WTC11 (cell line): Measurements from ENCODE around the gene SLC17A8. TPM values are rescaled to one million over a fixed set of nuclear protein-coding genes. Genes with fewer than 3 reads are reported as not detected.
"Not testable (repeated sequence)": the region's sequence is repeated elsewhere in the genome, so short reads cannot be mapped to it uniquely, and the experiment has no call there.

Experiments used
- ATAC-seq: fragments of 200-7000 bp; cut with Tn5 transposase; 2 replicates; pipeline ENCODE4 v1.10.0; 2021; ENCODE audit warnings: mild to moderate bottlenecking, moderate library complexity
- CTCF ChIA-PET: fragments of 300-600 bp; sonication (Branson Sonifier 250); formaldehyde crosslinking; loops from one replicate; lab custom pipeline; 2021; ENCODE audit warnings: antibody characterized with exemption; lab: Charles Lee
- POLR2A ChIA-PET: fragments of 350-600 bp; sonication (Branson Sonifier 250); formaldehyde crosslinking; loops from one replicate; lab custom pipeline; 2021; ENCODE audit warnings: antibody characterized with exemption; lab: Charles Lee
- DNase-seq: peaks from one replicate; pipeline ENCODE4 v3.0.0; 2021; ENCODE audit warnings: low spot score
- H3K27ac Mint-ChIP-seq: 2 replicates; pipeline ENCODE4 v1.8.0; 2021; ENCODE audit warnings: mixed read lengths
- H3K27me3 Mint-ChIP-seq: 2 replicates; pipeline ENCODE4 v1.8.0; 2021; ENCODE audit warnings: low read depth, mild to moderate bottlenecking, moderate library complexity, mixed read lengths
- H3K36me3 Mint-ChIP-seq: 2 replicates; pipeline ENCODE4 v1.8.0; 2021; ENCODE audit warnings: mixed read lengths
- H3K4me1 Mint-ChIP-seq: 2 replicates; pipeline ENCODE4 v1.8.0; 2022; ENCODE audit warnings: mixed read lengths
- H3K4me3 Mint-ChIP-seq: 2 replicates; pipeline ENCODE4 v1.8.0; 2021; ENCODE audit warnings: mild to moderate bottlenecking, moderate library complexity, mixed read lengths
- H3K9me3 Mint-ChIP-seq: 2 replicates; pipeline ENCODE4 v1.8.0; 2021; ENCODE audit warnings: mixed read lengths
- ATF6 ChIP-seq: sonication (generic); formaldehyde crosslinking; IDR thresholded peaks from 2 replicates; pipeline ENCODE4 v1.8.1; 2023; ENCODE audit warnings: mild to moderate bottlenecking, missing genetic modification reagents
- E2F4 ChIP-seq: sonication (generic); formaldehyde crosslinking; IDR thresholded peaks from 2 replicates; pipeline ENCODE4 v1.8.1; 2022; ENCODE audit warnings: low read depth, mild to moderate bottlenecking, moderate library complexity, missing genetic modification reagents, borderline replicate concordance
- ELF4 ChIP-seq: sonication (generic); formaldehyde crosslinking; IDR thresholded peaks from 2 replicates; pipeline ENCODE4 v1.8.1; 2022; ENCODE audit warnings: low read depth, mild to moderate bottlenecking, moderate library complexity, missing genetic modification reagents
- ERG ChIP-seq: fragments of 250-450 bp; sonication (Bioruptor Pico); IDR thresholded peaks from 2 replicates; pipeline ENCODE4 v1.8.0; 2021; ENCODE audit warnings: mild to moderate bottlenecking
- ESRRA ChIP-seq: sonication (generic); formaldehyde crosslinking; IDR thresholded peaks from 2 replicates; pipeline ENCODE4 v1.8.1; 2022; ENCODE audit warnings: mild to moderate bottlenecking, missing genetic modification reagents, borderline replicate concordance
- SP1 ChIP-seq: sonication (generic); formaldehyde crosslinking; conservative IDR thresholded peaks from 2 replicates; pipeline ENCODE4 v1.8.1; 2022; ENCODE audit warnings: missing genetic modification reagents
- TEAD4 ChIP-seq: sonication (generic); formaldehyde crosslinking; IDR thresholded peaks from 2 replicates; pipeline ENCODE4 v1.8.0; 2022; ENCODE audit warnings: mild to moderate bottlenecking, missing genetic modification reagents
- ZBTB43 ChIP-seq: sonication (generic); formaldehyde crosslinking; IDR thresholded peaks from 2 replicates; pipeline ENCODE4 v1.8.1; 2023; ENCODE audit warnings: mild to moderate bottlenecking, missing genetic modification reagents
- ZMAT4 ChIP-seq: fragments of 250-450 bp; sonication (Bioruptor Pico); IDR thresholded peaks from 2 replicates; pipeline ENCODE4 v1.9.0; 2021; ENCODE audit warnings: mild to moderate bottlenecking
- ZNF121 ChIP-seq: sonication (generic); formaldehyde crosslinking; IDR thresholded peaks from 2 replicates; pipeline ENCODE4 v1.8.0; 2023; ENCODE audit warnings: missing genetic modification reagents
- ZNF232 ChIP-seq: sonication (generic); formaldehyde crosslinking; IDR thresholded peaks from 2 replicates; pipeline ENCODE4 v1.8.0; 2022; ENCODE audit warnings: mild to moderate bottlenecking, missing genetic modification reagents
- ZNF281 ChIP-seq: sonication (generic); formaldehyde crosslinking; IDR thresholded peaks from 2 replicates; pipeline ENCODE4 v1.8.0; 2023; ENCODE audit warnings: mild to moderate bottlenecking, missing genetic modification reagents
- ZNF512 ChIP-seq: sonication (generic); formaldehyde crosslinking; IDR thresholded peaks from 2 replicates; pipeline ENCODE4 v1.8.1; 2022; ENCODE audit warnings: missing genetic modification reagents, borderline replicate concordance
- ZSCAN18 ChIP-seq: fragments of 250-450 bp; sonication (Bioruptor Pico); IDR thresholded peaks from 2 replicates; pipeline ENCODE4 v2.1.2; 2022; ENCODE audit warnings: mild to moderate bottlenecking, moderate library complexity
- total RNA-seq: library from RNA; stranded (reverse); gene quantifications from 3 replicates; pipeline ENCODE4 v1.2.3, GENCODE V29; 2021

The SLC17A8 gene
- total RNA-seq, 1 experiment from 2014 or later = 0.26 TPM

GRCh38 chr12:100337299-100337698, 19.6 kb upstream of the SLC17A8 start (continued):
- TF ChIP-seq ZSCAN18 (CRISPR knock-in tag) (no peak), ZNF512 (CRISPR knock-in tag) (no peak)
- TF ChIP-seq, all 79 proteins: peak for 0

GRCh38 chr12:100337727-100338126, 19.1 kb upstream of the SLC17A8 start:
- Mint-ChIP-seq H3K4me3 (no peak overlapping the region), H3K4me1 (peaks cover 5% of the 10 kb centered on the region), H3K9me3 (peaks cover 4% of the 10 kb centered on the region; the same call in 1 of the 2 replicates), H3K27ac (no peak overlapping the region), H3K36me3 (peaks cover 28% of the 10 kb centered on the region), H3K27me3 (no peaks in the 10 kb centered on the region)
- no peak for ATAC-seq
- no peak for DNase-seq
- TF ChIP-seq ZNF281 (CRISPR knock-in tag) = no peak
- no peak for TF ChIP-seq ERG (CRISPR knock-in tag)
- TF ChIP-seq TEAD4 (CRISPR knock-in tag) = no peak
- no peak for TF ChIP-seq ELF4 (CRISPR knock-in tag)
- TF ChIP-seq E2F4 = no peak
- no peak for TF ChIP-seq ZMAT4 (CRISPR knock-in tag)
- no peak for TF ChIP-seq ZNF121 (CRISPR knock-in tag)
- POLR2A ChIA-PET = no interaction called here
- CTCF ChIA-PET = interaction anchor here (1.1 kb wide), 1 partner anchor 67 kb away, joined by 3 read pairs; no protein-coding TSS in a partner anchor

- Mint-ChIP-seq H3K4me3 (no peak overlapping the region), H3K27ac (no peak overlapping the region), H3K4me1 (peaks cover 5% of the 10 kb centered on the region), H3K36me3 (peaks cover 23% of the 10 kb centered on the region), H3K27me3 (no peaks in the 10 kb centered on the region), H3K9me3 (peaks cover 4% of the 10 kb centered on the region; the same call in 1 of the 2 replicates)
- no peak for DNase-seq
- no peak for ATAC-seq
- POLR2A ChIA-PET = no interaction called here
- CTCF ChIA-PET = no interaction called here
- TF ChIP-seq ZBTB43 (CRISPR knock-in tag) (no peak), ESRRA (CRISPR knock-in tag) (no peak), ATF6 (CRISPR knock-in tag) (no peak), ZNF232 (CRISPR knock-in tag) (no peak), SP1 (CRISPR knock-in tag) (no peak)
These were observed 17.8 kb upstream of the SLC17A8 start for GRCh38 chr12:100339071-100339470.

- H3K36me3 Mint-ChIP-seq, H3K4me3 Mint-ChIP-seq, CTCF ChIA-PET, H3K9me3 Mint-ChIP-seq, H3K27me3 Mint-ChIP-seq, DNase-seq, H3K27ac Mint-ChIP-seq, POLR2A ChIA-PET, H3K4me1 Mint-ChIP-seq, ATAC-seq: not testable (repeated sequence)
These were observed 14.0 kb upstream of the SLC17A8 start for GRCh38 chr12:100342897-100343296.

- ChIA-PET CTCF (interaction anchor here (1.1 to 1.8 kb wide), 2 partner anchors 60 to 327 kb away, joined by 5 to 10 read pairs; no protein-coding TSS in a partner anchor), POLR2A (interaction anchor here (0.6 kb wide), 1 partner anchor 77 kb away, joined by 3 read pairs; the partner anchor contains the start of genes DEPDC4 and SCYL2)
- not testable (repeated sequence) for H3K9me3 Mint-ChIP-seq, H3K4me3 Mint-ChIP-seq, ATAC-seq, H3K4me1 Mint-ChIP-seq, H3K27me3 Mint-ChIP-seq, DNase-seq, H3K36me3 Mint-ChIP-seq, H3K27ac Mint-ChIP-seq
These were observed 12.5 kb upstream of the SLC17A8 start for GRCh38 chr12:100344351-100344750.
